Measurements from ENCODE around the gene FASN. TPM values are rescaled to one million over a fixed set of nuclear protein-coding genes. Genes with fewer than 3 reads are reported as not detected.

Gene FASN
- total RNA-seq, 1 donor from 2014 or later: 439 TPM

- no peak for DNase-seq
- peaks cover 3% of the 10 kb centered on the region for H3K9me3 Mint-ChIP-seq (ENCODE audit: unreplicated experiment)
- no peaks in the 10 kb centered on the region for H3K36me3 Mint-ChIP-seq (ENCODE audit: unreplicated experiment)
- TF ChIP-seq, protein P1, sequence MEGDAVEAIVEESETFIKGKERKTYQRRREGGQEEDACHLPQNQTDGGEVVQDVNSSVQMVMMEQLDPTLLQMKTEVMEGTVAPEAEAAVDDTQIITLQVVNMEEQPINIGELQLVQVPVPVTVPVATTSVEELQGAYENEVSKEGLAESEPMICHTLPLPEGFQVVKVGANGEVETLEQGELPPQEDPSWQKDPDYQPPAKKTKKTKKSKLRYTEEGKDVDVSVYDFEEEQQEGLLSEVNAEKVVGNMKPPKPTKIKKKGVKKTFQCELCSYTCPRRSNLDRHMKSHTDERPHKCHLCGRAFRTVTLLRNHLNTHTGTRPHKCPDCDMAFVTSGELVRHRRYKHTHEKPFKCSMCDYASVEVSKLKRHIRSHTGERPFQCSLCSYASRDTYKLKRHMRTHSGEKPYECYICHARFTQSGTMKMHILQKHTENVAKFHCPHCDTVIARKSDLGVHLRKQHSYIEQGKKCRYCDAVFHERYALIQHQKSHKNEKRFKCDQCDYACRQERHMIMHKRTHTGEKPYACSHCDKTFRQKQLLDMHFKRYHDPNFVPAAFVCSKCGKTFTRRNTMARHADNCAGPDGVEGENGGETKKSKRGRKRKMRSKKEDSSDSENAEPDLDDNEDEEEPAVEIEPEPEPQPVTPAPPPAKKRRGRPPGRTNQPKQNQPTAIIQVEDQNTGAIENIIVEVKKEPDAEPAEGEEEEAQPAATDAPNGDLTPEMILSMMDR (IDR thresholded peaks at IDR 0.05; ENCODE audit: partially characterized antibody, unreplicated experiment): no peak
- no peaks in the 10 kb centered on the region for H3K4me1 Mint-ChIP-seq (ENCODE audit: low read depth, unreplicated experiment)
- no peak overlapping the region for H3K4me3 Mint-ChIP-seq (ENCODE audit: unreplicated experiment)
- H3K27me3 Mint-ChIP-seq (ENCODE audit: unreplicated experiment): peaks cover 5% of the 10 kb centered on the region
- H3K27ac Mint-ChIP-seq (ENCODE audit: unreplicated experiment): no peak overlapping the region
These were observed 24.6 kb downstream of the FASN start for GRCh38 chr17:82073446-82073845.

- H3K36me3 Mint-ChIP-seq (ENCODE audit: unreplicated experiment): no peaks in the 10 kb centered on the region
- TF ChIP-seq, protein P1 (IDR thresholded peaks at IDR 0.05; ENCODE audit: partially characterized antibody, unreplicated experiment): no peak
- no peak overlapping the region for H3K4me3 Mint-ChIP-seq (ENCODE audit: unreplicated experiment)
- no peak for DNase-seq
- peaks cover 3% of the 10 kb centered on the region for H3K27me3 Mint-ChIP-seq (ENCODE audit: unreplicated experiment)
- H3K4me1 Mint-ChIP-seq (ENCODE audit: low read depth, unreplicated experiment): no peaks in the 10 kb centered on the region
- H3K9me3 Mint-ChIP-seq (ENCODE audit: unreplicated experiment): no peaks in the 10 kb centered on the region
- H3K27ac Mint-ChIP-seq (ENCODE audit: unreplicated experiment): no peak overlapping the region
These were observed 25.2 kb downstream of the FASN start for GRCh38 chr17:82072827-82073226.

DNA sequence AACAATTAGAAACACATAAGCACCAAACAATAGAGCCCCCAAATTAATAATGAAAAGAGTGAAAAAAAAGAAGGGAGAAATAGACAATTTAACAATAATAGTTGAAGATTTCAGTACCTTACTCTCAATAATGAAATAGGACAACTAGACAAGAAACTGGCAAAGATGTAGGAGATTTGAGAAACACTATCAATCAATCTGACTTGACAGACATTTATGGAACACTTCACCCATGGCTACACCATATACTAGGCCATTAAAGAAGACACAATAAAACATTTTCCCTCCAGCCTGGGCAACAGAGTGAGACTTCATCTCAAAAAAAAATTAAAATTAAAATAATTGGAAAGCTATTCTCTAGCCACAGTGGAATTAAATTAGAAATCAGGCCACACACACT, 27.4 kb downstream of the FASN start:
- Mint-ChIP-seq H3K4me3 (ENCODE audit: unreplicated experiment) (no peak overlapping the region), H3K27ac (ENCODE audit: unreplicated experiment) (no peak overlapping the region), H3K36me3 (ENCODE audit: unreplicated experiment) (no peaks in the 10 kb centered on the region), H3K4me1 (ENCODE audit: low read depth, unreplicated experiment) (no peaks in the 10 kb centered on the region), H3K9me3 (ENCODE audit: unreplicated experiment) (peaks cover 3% of the 10 kb centered on the region), H3K27me3 (ENCODE audit: unreplicated experiment) (peaks cover 13% of the 10 kb centered on the region)
- no peak for DNase-seq
- TF ChIP-seq, protein P1 (IDR thresholded peaks at IDR 0.05; ENCODE audit: partially characterized antibody, unreplicated experiment): no peak

DNA sequence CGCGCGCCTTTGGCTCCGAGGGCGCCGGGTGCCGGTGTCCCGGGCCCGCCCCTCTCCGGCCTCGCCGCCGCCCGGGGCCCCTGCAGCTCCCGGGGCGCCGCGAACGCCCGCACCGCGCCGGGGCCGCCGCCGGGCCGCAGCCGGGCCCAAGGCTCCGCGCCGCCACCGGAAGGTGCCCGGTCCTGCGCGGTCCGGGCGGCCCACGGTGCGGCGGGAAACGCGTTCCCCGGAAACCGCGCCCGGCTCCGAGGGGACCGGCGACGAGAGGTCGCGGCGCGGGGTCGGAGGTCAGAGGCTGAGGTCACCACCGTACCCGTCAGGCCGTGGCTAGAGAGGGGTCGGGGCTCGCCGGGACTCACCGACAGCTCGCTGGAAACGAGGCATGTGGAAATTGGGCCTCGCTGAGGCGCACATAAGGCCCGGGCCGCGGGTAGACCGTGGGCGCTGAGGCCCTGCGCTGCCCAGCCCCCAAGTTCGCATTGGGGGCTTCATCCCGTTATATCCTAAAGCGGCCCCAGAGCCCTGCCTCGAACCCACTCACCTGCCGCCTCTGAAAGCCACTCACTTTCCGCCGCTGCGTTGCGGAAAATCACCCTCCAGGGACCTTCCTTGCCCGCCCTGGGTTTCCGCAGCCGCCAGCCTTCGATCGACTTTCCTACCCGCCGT, 32.3 kb downstream of the FASN start, which contains the start of gene DUS1L:
Gene DUS1L (minus strand): TSS at position 167 of the 666 bp plus-strand sequence. CDS start 745 bp downstream, outside the sequence.
- Mint-ChIP-seq H3K27me3 (ENCODE audit: unreplicated experiment) (peaks cover 10% of the 10 kb centered on the region), H3K27ac (ENCODE audit: unreplicated experiment) (peak within 1 kb of the TSS; percentile 55), H3K9me3 (ENCODE audit: unreplicated experiment) (peaks cover 3% of the 10 kb centered on the region), H3K4me1 (ENCODE audit: low read depth, unreplicated experiment) (no peaks in the 10 kb centered on the region), H3K36me3 (ENCODE audit: unreplicated experiment) (no peaks in the 10 kb centered on the region), H3K4me3 (ENCODE audit: unreplicated experiment) (peak within 1 kb of the TSS; percentile 87)
- TF ChIP-seq, protein P1 (IDR thresholded peaks at IDR 0.05; ENCODE audit: partially characterized antibody, unreplicated experiment): no peak
- peak; percentile 83 for DNase-seq

DNA sequence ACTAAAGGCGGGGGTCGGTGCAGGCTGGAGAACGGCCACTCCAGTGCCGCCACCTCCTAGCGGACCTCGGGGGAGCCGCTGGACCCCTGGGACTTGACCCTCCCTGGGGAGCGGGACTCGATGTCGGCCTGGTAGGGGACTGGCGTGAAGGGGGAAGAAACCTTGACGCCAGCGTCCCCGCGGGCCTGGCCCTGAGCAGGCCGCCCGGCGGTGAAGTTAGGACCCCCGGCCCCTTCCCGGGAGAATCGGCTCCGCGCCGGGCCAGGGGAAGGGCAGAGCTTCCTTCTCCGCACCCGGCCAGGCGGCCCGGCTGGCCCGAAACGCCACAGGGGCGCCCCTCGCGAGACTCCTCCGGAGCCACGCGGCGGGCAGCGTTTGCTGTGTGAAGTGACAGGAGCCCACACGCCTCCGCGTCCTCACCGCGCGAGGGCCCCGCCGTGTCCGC, 32.8 kb downstream of the FASN start:
- no peak overlapping the region for H3K27ac Mint-ChIP-seq (ENCODE audit: unreplicated experiment)
- H3K4me3 Mint-ChIP-seq (ENCODE audit: unreplicated experiment): peak overlapping the region; percentile 20
- TF ChIP-seq, protein P1 (IDR thresholded peaks at IDR 0.05; ENCODE audit: partially characterized antibody, unreplicated experiment): no peak
- no peaks in the 10 kb centered on the region for H3K36me3 Mint-ChIP-seq (ENCODE audit: unreplicated experiment)
- peaks cover 3% of the 10 kb centered on the region for H3K9me3 Mint-ChIP-seq (ENCODE audit: unreplicated experiment)
- H3K4me1 Mint-ChIP-seq (ENCODE audit: low read depth, unreplicated experiment): no peaks in the 10 kb centered on the region
- peaks cover 10% of the 10 kb centered on the region for H3K27me3 Mint-ChIP-seq (ENCODE audit: unreplicated experiment)
- no peak for DNase-seq
